Activated B cell treated with CpG ODN at 0.5 μM for 24 hours (primary cell): ENCODE measurements around the gene DIS3L2. TPM values are rescaled to one million over a fixed set of nuclear protein-coding genes. Genes with fewer than 3 reads are reported as not detected.

Experiments
- ATAC-seq: fragments of 200-7000 bp; cut with Tn5 transposase; one replicate; pipeline ENCODE4 v1.10.0; 2021; ENCODE audit warnings: low read depth, mild to moderate bottlenecking, moderate library complexity
- CTCF ChIA-PET: fragments of 350-600 bp; sonication (Branson Sonifier 250); formaldehyde crosslinking; loops from one replicate; lab custom pipeline; 2021; ENCODE audit warnings: antibody characterized with exemption; lab: Charles Lee
- POLR2A ChIA-PET: fragments of 350-600 bp; sonication (Branson Sonifier 250); formaldehyde crosslinking; loops from one replicate; lab custom pipeline; 2021; ENCODE audit warnings: antibody characterized with exemption; lab: Charles Lee
- DNase-seq: peaks from one replicate; pipeline ENCODE4 v3.0.0; 2022
- H3K27ac Mint-ChIP-seq: one replicate; pipeline ENCODE4 v1.8.0; 2020; ENCODE audit warnings: mixed read lengths
- H3K27me3 Mint-ChIP-seq: one replicate; pipeline ENCODE4 v1.8.0; 2021; ENCODE audit warnings: mixed read lengths
- H3K36me3 Mint-ChIP-seq: one replicate; pipeline ENCODE4 v1.8.0; 2021; ENCODE audit warnings: low read depth, mixed read lengths
- H3K4me1 Mint-ChIP-seq: one replicate; pipeline ENCODE4 v1.8.0; 2021; ENCODE audit warnings: mixed read lengths
- H3K4me3 Mint-ChIP-seq: one replicate; pipeline ENCODE4 v1.8.0; 2020; ENCODE audit warnings: mild to moderate bottlenecking, mixed read lengths
- H3K9me3 Mint-ChIP-seq: one replicate; pipeline ENCODE4 v1.8.0; 2020; ENCODE audit warnings: mixed read lengths
- CTCF ChIP-seq: fragments of 200-600 bp; IDR thresholded peaks from one replicate; pipeline ENCODE4 v1.8.0; 2022; ENCODE audit warnings: antibody characterized with exemption, mild to moderate bottlenecking
- intact Hi-C: fragments of 100-400 bp; cut with micrococcal nuclease; formaldehyde crosslinking; loops from one replicate; pipeline ENCODE4 v1.15.1; 2024
- total RNA-seq: library from RNA; stranded (reverse); gene quantifications from 2 replicates; pipeline ENCODE4 v1.2.3, GENCODE V29; 2022

Gene DIS3L2
- total RNA-seq, 1 donor from 2014 or later: 65.9 TPM

DNA sequence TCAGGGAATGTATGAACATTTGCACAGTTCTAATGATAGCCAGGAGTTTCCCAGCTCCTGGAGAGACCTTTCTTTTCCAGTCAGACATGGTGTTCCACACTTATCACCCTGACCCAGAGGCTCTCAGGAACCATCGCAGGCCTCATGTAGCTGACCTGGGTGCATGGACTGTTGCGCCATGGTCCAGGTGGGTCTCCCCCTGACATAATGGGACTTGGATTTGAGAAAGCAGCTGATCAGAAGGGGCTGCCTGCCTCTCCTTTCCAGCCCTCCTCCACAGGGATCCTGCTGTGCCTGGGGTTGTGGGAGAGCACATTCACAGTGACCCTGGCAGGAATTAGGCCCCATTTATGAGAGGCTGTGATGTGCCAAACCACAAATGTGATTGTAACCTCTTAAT is 283.6 kb downstream of the DIS3L2 start:
- Mint-ChIP-seq H3K27ac (no peak overlapping the region), H3K9me3 (no peaks in the 10 kb centered on the region), H3K36me3 (peaks cover 30% of the 10 kb centered on the region), H3K27me3 (no peaks in the 10 kb centered on the region), H3K4me1 (no peaks in the 10 kb centered on the region), H3K4me3 (no peak overlapping the region)
- CTCF ChIA-PET: no interaction called here
- no peak for ATAC-seq
- DNase-seq: no peak
- intact Hi-C loops: no loop called here
- POLR2A ChIA-PET: no interaction called here
- TF ChIP-seq CTCF: no peak

DNA sequence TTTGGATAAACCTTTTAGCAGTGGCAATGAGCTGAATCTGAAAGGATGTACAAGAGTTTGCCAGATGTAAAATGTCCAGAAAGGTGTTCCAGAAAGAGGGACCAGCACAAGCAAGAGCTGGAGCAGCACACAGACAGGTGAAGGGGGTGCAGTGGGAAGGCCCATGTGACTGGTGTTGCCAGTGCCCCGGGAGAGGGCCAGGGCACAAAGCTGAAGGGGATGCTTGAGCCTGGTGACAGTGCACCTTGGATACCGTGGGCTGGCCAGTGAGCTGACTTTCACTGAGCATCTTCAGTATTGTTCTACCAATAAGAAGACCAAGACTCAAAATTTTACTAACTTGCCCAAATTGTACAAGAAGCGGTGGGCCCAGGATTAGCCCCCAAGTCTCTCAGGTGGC is 284.7 kb downstream of the DIS3L2 start:
- intact Hi-C loops: no loop called here
- no peak for TF ChIP-seq CTCF
- no peaks in the 10 kb centered on the region for H3K4me1 Mint-ChIP-seq
- H3K27ac Mint-ChIP-seq: no peak overlapping the region
- ATAC-seq (no peak), DNase-seq (no peak)
- H3K36me3 Mint-ChIP-seq: peaks cover 29% of the 10 kb centered on the region
- CTCF ChIA-PET: interaction anchor here (0.9 kb wide), 1 partner anchor 321 kb away, joined by 3 read pairs; no protein-coding TSS in a partner anchor
- no peak overlapping the region for H3K4me3 Mint-ChIP-seq
- H3K27me3 Mint-ChIP-seq: no peaks in the 10 kb centered on the region
- POLR2A ChIA-PET: no interaction called here
- H3K9me3 Mint-ChIP-seq: no peaks in the 10 kb centered on the region

DNA sequence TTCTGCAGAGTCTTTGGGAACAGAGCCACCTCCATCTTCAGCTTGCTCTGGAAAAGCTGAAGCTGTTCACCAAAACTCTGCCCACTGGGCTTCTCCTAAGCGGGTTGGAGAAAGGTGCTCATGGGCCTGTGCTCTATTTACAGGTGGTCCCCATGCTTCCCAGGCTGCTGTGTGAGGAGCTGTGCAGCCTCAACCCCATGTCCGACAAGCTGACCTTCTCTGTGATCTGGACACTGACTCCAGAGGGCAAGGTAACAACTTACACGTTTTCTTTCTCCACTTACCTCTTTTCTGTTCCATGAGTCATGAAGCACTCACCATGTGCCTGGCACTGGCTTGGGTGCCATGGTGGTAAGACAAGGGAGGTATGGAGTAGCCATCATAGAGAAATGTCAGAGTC is 287.6 kb downstream of the DIS3L2 start:
- H3K36me3 Mint-ChIP-seq: peaks cover 49% of the 10 kb centered on the region
- intact Hi-C loops: no loop called here
- ATAC-seq: no peak
- ChIA-PET CTCF (no interaction called here), POLR2A (no interaction called here)
- no peak for DNase-seq
- no peaks in the 10 kb centered on the region for H3K4me1 Mint-ChIP-seq
- TF ChIP-seq CTCF: no peak
- H3K9me3 Mint-ChIP-seq: no peaks in the 10 kb centered on the region
- no peaks in the 10 kb centered on the region for H3K27me3 Mint-ChIP-seq
- no peak overlapping the region for H3K4me3 Mint-ChIP-seq
- no peak overlapping the region for H3K27ac Mint-ChIP-seq

DNA sequence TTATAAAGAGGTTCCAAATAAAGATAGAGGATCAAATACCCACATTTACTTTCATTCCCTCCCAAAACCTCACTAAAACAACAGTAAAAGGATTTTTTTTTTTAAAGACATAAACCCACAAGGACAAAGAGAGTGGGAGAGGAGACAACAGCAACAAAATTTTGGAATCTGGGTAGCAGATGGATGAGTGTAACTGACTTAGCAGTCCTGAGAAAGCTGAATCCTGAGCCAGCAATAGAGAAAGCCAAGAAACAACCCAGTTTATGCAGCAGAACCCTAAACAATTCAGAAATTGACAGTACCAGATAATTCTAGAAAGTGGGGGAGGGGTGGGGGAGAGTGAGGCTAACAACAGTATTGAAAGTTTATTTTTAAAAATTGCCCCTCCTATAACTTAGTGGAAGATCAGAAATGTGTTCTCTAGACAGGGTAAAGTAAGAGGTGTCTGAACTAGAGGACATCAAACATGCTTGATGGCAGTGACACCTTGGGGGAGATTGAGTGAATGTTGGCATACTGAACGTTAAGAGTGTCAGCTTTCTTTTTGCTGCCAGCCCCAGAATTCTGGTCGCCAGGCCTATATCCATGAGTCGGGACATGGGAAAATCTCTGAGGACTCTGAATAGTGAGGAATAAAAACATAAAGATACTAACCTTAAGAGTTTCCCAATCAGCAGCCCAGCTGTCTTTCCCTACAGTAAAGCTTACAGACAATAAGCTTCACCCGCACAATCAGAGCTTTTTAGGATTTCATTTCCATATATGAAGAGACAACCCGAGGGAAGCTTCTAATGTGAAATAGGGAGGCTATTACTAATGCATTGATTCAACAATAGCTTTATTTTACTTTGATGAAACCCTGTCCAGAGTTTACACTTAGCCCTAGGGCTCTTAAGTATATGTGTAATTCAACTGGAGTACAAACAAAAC is 289.0 kb downstream of the DIS3L2 start:
- Mint-ChIP-seq H3K9me3 (no peaks in the 10 kb centered on the region), H3K27ac (no peak overlapping the region), H3K4me1 (no peaks in the 10 kb centered on the region), H3K4me3 (no peak overlapping the region), H3K36me3 (peaks cover 56% of the 10 kb centered on the region), H3K27me3 (no peaks in the 10 kb centered on the region)
- TF ChIP-seq CTCF: no peak
- ChIA-PET CTCF (no interaction called here), POLR2A (no interaction called here)
- intact Hi-C loops: no loop called here
- DNase-seq (no peak), ATAC-seq (no peak)

GRCh38 chr2:232255033-232255432 is 293.5 kb downstream of the DIS3L2 start:
- Mint-ChIP-seq H3K36me3 (peaks cover 69% of the 10 kb centered on the region), H3K4me1 (no peaks in the 10 kb centered on the region), H3K4me3 (no peak overlapping the region), H3K9me3 (no peaks in the 10 kb centered on the region), H3K27ac (no peak overlapping the region), H3K27me3 (no peaks in the 10 kb centered on the region)
- no peak for TF ChIP-seq CTCF
- intact Hi-C loops: no loop called here
- POLR2A ChIA-PET: no interaction called here
- DNase-seq: no peak
- no peak for ATAC-seq
- CTCF ChIA-PET: no interaction called here
